GM21360 (cell line): ENCODE data around the gene POLD1.
"Not testable (repeated sequence)": the region's sequence is repeated elsewhere in the genome, so short reads cannot be mapped to it uniquely, and the experiment has no call there.

Source experiments
- ATAC-seq: cut with Tn5 transposase; IDR thresholded peaks from one replicate; pipeline ENCODE4 v1.9.1; 2021; ENCODE audit warnings: mild to moderate bottlenecking, moderate library complexity; ENCODE audit not compliant: unreplicated experiment

POLD1 gene

DNA sequence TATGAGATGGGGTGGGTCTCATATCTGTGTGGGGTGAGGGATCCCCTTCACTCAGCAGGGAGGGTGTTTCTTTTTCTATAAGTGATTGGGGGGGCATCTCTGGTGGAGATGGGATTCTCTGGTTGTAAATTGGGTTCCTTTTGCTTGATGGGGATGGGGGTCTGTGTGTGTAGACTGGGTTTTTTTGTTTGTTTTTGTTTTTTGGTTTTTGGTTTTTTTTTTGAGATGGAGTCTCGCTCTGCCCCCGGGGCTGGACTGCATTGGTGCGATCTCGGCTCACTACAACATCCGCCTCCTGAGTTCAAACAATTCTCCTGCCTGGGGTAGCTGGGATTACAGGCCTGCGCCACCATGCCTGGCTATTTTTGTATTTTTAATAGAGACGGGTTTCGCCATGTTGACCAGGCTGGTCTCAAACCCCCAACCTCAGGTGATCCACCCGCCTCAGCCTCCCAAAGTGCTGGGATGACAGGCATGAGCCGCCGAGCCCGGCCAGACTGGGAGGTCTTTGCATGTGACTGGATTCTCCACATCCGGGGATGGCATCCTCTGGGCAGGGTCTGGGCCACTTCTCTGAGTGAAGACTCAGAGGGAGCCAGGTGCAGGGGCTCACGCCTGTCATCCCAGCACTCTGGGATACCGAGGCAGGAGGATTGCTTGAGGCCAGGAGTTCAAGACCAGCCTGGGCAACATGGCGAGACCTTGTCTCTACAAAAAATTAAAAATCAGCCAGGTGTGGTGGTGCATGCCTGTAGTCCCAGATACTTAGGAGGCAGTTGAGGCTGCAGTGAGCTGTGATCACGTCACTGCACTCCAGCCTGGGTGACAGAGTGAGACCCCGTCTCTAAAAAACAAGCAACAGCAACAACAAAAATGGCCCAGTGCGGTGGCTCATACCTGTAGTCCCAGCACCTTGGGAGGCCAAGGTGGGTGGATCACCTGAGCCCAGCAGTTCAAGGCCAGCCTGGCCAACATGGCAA is 49.3 kb downstream of the POLD1 start:
- ATAC-seq: no peak

DNA sequence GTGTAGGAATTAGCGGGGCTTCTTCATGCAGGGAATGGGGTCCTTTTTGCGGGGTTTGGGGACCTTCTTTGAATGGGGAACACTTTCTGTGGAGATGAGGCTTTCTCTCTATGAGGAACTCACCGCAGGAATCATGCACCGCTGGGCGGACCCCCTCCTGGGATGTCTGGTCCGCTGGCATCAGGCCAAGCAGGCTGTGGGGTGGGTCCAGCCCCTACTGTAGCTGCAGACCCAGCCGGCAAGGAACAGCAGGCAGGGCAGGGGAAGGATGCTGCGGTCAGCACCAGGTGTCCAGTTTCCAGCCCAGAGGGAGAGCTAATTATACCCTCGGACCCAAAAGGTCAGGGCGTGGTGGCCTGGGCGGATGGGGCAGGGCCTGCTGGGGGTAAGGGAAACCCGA is 50.4 kb downstream of the POLD1 start:
- no peak for ATAC-seq

DNA sequence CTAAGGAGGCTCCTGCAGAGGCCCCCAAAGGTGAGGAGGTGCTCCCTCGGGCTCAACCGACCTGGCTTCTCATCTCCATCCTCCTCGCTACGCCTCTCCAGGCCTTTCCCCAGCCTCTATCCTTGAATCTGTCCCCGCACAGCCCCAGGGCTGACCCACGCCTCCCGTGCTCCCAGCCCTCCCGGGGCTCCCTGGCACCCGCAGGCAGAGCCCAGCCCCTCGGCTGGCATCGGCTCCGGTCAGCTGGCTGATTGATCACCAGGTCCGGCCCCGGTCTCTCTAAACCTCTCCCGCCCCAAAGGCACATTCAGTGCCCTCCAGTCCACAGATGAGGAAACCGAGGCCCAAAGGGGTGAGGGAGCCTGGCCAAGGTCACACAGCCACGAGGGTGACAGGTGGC is 51.1 kb downstream of the POLD1 start:
- ATAC-seq: no peak

GRCh38 chr19:50435627-50436026 is 51.5 kb downstream of the POLD1 start:
- ATAC-seq: no peak

- no peak for ATAC-seq
Observed at GRCh38 chr19:50437862-50438449, 53.8 kb downstream of the POLD1 start.

DNA sequence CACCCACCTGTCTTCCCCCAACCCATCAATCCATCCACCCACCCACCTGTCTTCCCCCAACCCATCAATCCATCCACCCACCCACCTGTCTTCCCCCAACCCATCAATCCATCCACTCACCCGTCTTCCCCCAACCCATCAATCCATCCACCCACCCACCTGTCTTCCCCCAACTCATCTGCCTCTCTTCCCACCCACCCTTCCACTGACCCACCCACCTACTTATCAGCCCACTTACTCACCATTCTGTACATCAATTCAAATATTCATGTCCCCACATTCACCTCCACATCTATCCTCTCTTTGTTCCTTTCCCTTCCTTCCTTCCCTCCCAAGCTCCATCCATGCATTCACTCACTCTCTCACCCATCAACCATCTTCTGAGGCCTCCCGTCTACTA is 55.0 kb downstream of the POLD1 start:
- ATAC-seq: not testable (repeated sequence)

DNA sequence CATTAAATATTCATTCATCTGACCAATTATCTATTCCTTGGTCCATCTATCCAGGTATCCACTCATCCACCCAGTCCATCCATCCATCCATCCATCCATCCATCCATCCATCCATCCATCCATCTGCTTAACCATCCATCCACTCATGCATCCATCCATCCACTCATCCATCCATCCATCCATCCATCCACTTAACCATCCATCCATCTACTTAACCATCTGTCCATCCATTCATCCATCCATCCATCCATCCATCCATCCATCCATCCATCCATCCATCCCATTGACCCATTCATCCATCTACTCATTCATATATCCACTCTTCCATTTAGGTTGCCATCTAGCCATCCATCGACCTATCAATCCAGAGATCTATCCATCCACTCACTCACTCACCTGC is 59.9 kb downstream of the POLD1 start:
- no peak for ATAC-seq

DNA sequence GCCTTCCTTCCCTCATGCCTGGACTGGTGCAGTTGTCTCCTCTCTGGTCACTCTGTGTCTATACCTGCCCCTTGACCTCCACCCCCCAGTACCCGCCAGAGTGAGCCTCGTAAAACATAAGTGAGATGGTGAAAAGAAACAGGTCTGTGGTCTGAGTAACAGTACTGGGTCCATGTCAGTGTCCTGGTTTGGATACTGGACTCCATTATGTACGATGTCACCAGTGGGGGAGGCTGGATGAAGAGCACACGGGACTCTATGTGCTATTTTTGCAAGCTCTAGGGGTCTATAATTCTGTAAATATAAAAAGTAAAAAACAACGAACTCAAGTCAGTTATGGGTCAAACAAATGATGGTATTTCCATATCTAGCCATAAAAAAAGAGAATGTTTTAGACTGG is 62.9 kb downstream of the POLD1 start:
- ATAC-seq: no peak

GRCh38 chr19:50447750-50448149 is 63.6 kb downstream of the POLD1 start:
- no peak for ATAC-seq

GRCh38 chr19:50449236-50449899 is 65.2 kb downstream of the POLD1 start:
- ATAC-seq: no peak

DNA sequence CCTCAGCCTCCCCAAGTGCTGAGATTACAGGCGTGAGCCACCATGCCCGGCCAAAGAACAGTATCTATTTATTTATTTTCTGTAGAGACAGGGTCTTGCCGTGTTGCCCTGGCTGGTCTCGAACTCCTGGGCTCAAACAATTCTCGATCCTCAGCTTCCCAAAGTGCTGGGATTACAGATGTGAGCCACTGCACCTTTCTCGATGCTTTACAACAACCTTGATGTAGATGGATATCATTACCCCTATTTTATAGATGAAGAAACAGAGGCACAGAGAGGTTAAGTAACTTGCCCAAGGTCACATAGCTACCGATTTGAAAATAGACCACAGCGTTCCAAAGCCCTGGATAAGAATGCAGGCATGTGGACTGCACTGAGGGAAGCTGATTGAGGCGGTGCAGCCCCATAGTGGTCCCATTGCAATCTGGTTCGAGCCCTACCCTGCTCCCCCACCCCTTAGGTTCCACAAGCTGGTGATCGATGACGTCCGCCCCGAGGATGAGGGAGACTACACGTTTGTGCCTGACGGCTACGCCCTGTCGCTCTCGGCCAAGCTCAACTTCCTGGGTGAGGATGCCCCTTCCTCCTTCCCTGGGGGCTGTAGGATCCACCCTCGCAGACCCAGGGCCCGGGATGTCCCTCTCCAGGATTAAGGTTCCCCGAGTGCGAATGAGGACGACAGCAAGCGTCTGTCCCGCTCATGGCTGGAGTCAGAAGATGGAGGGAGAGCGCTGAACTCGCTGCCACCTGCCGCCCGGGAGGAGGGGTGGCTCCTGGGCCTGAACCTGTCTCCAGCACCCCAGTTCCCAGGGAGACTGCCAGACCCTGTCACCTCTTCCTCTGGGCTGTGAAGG is 66.4 kb downstream of the POLD1 start:
- ATAC-seq: no peak

- ATAC-seq: no peak
Observed at GRCh38 chr19:50451223-50451534, 67.0 kb downstream of the POLD1 start.

DNA sequence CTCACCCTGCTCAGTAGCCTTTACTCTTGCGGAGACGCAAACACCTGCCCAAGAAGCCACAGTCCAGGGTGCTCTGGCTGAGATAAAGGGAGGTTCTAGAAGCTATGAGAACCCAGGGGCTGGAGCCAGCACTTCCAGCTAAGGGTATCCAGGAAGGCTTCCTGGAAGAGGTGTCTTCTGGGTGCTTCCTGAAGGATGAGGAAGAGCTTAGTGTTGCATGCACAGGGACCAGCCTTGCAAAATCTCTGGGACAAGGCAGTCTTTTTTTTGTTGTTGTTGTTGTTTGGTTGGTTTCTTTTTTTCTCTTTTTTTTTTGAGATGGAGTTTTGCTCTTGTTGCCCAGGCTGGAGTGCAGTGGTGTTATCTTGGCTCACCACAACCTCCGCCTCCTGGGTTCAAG is 69.1 kb downstream of the POLD1 start:
- ATAC-seq: no peak

GRCh38 chr19:50455992-50456391 is 71.8 kb downstream of the POLD1 start:
- no peak for ATAC-seq

- ATAC-seq: no peak
Observed at GRCh38 chr19:50457300-50457699, 73.2 kb downstream of the POLD1 start.

- no peak for ATAC-seq
Observed at GRCh38 chr19:50458396-50459066, 74.4 kb downstream of the POLD1 start.

DNA sequence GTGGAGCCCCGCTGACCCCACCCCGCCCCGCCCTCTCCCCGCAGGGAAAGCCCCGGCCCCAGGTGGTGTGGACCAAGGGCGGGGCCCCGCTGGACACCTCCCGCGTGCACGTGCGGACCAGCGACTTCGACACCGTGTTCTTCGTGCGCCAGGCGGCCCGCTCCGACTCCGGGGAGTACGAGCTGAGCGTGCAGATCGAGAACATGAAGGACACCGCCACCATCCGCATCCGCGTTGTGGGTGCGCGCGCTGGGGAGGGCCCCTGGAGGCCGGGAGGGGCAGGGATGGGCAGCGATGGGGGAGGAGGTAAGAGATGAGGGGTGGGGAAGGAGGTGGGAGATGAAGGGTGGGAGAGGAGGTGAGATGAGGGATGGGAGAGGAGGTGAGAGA is 74.9 kb downstream of the POLD1 start:
- no peak for ATAC-seq

DNA sequence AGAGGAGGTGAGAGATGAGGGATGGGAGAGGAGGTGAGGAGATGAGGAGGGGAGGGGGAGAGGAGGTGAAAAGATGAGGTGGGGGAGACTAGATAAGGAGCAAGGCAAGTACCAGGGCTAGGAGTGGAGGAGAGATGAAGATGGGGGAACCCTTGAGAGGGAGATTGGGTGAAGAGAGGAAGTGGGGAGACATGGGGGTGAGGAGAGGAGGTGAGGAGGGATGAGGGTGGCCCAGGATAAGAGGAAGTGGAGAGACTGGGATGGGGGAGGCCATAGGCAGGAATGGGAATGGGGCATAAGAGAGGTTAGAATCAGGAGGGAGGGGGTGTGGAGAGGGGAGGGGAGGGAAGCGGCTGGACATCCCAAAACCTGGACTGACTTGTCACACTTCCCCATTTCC is 75.5 kb downstream of the POLD1 start:
- ATAC-seq: no peak

DNA sequence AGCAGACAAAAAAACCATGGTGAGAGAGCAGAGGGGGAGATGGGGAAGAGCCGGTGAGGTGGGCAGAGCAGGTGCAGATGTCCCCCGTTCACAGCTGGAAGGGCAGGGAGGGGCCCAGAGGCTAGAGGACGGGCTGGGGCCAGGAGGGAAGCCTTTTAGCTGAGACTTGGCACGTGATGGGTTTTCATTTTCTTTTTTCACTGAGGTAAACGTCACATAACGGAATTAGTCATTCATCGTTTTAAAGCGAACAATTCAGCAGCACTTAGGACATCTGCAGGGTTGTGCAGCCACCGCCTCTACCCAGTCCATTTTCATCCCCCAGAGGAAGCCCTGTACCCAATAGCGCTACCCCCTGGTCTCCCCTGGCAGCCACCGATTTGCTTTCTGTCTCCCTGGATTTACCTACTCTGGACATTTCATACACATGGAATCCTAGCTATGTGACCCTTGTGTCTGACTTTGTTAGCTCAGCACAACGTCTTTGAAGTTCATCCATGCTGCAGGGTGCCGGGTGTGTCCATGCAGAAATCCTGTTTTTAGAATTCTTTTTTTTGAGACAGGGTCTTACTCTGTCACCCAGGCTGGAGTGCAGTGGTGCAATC is 76.1 kb downstream of the POLD1 start:
- ATAC-seq: peak; percentile 59
